OCI-LY1 (cell line): ENCODE data around the gene ZNF189.

ENCODE experiments used
- H2AFZ ChIP-seq: fragments of 200-600 bp; sonication (generic), shearing (Covaris generic); 2 replicates; pipeline ENCODE4 v1.6.0; 2014; ENCODE audit warnings: antibody characterized with exemption, mild to moderate bottlenecking, low read length
- H3F3A ChIP-seq: fragments of 200-600 bp; sonication (generic), shearing (Covaris generic); 2 replicates; pipeline ENCODE4 v1.6.0; 2014; ENCODE audit warnings: mild to moderate bottlenecking, antibody characterized with exemption, low read length, moderate library complexity; ENCODE audit not compliant: insufficient read depth
- H3K27ac ChIP-seq: fragments of 200-600 bp; sonication (generic); 2 replicates; pipeline ENCODE4 v1.5.1; 2014; ENCODE audit warnings: low read length, mixed run types, mild to moderate bottlenecking, low read depth; ENCODE audit not compliant: poor library complexity, severe bottlenecking
- H3K27me3 ChIP-seq: fragments of 200-600 bp; sonication (generic); 2 replicates; pipeline ENCODE4 v1.6.0; 2014; ENCODE audit warnings: antibody characterized with exemption, mild to moderate bottlenecking, low read length, moderate library complexity; ENCODE audit not compliant: insufficient read depth
- H3K36me3 ChIP-seq: fragments of 200-600 bp; sonication (generic); 2 replicates; pipeline ENCODE4 v1.6.1; 2014; ENCODE audit warnings: mild to moderate bottlenecking, antibody characterized with exemption, low read length, moderate library complexity, mixed read lengths; ENCODE audit not compliant: insufficient read depth
- H3K4me1 ChIP-seq: fragments of 200-600 bp; sonication (generic); 2 replicates; pipeline ENCODE4 v1.5.1; 2014; ENCODE audit warnings: mild to moderate bottlenecking, low read length, moderate library complexity; ENCODE audit not compliant: insufficient read depth, severe bottlenecking
- H3K4me2 ChIP-seq: fragments of 200-600 bp; sonication (generic), shearing (Covaris generic); 2 replicates; pipeline ENCODE4 v1.6.1; 2014; ENCODE audit warnings: low read length
- H3K4me3 ChIP-seq: fragments of 200-600 bp; sonication (generic); 2 replicates; pipeline ENCODE4 v1.5.1; 2014; ENCODE audit warnings: low read length, low read depth, mild to moderate bottlenecking, mixed read lengths; ENCODE audit not compliant: poor library complexity, severe bottlenecking
- H3K79me2 ChIP-seq: fragments of 200-600 bp; shearing (Covaris generic); 2 replicates; pipeline ENCODE4 v1.6.1; 2016; ENCODE audit warnings: mixed run types, low read length, mixed read lengths; ENCODE audit not compliant: insufficient read depth
- H3K9ac ChIP-seq: fragments of 200-600 bp; sonication (generic), shearing (Covaris generic); 2 replicates; pipeline ENCODE4 v1.6.1; 2014; ENCODE audit warnings: mild to moderate bottlenecking, low read length, mixed read lengths
- H3K9me2 ChIP-seq: fragments of 200-600 bp; sonication (generic), shearing (Covaris generic); 2 replicates; pipeline ENCODE4 v1.6.1; 2014; ENCODE audit warnings: low read depth, mild to moderate bottlenecking, low read length, mixed read lengths
- H3K9me3 ChIP-seq: fragments of 200-600 bp; shearing (Covaris generic); 2 replicates; pipeline ENCODE4 v1.6.1; 2014; ENCODE audit warnings: low read length, mixed read lengths
- H4K20me1 ChIP-seq: fragments of 200-600 bp; sonication (generic), shearing (Covaris generic); 2 replicates; pipeline ENCODE4 v1.6.0; 2016; ENCODE audit warnings: mild to moderate bottlenecking, low read length; ENCODE audit not compliant: insufficient read depth
- EZH2 ChIP-seq: fragments of 200-600 bp; sonication (generic), shearing (Covaris generic); IDR thresholded peaks from 2 replicates; pipeline ENCODE4 v1.8.0; 2017; ENCODE audit warnings: borderline replicate concordance, mixed run types, mild to moderate bottlenecking, antibody characterized with exemption, low read length, moderate library complexity, mixed read lengths
- TF ChIP-seq, protein P1 (sequence below): fragments of 200-600 bp; sonication (generic), shearing (Covaris generic); IDR thresholded peaks from 2 replicates; pipeline ENCODE4 v1.5.1; 2017; ENCODE audit warnings: mild to moderate bottlenecking, antibody characterized with exemption, low read length, moderate library complexity, mixed read lengths

ZNF189 gene

DNA sequence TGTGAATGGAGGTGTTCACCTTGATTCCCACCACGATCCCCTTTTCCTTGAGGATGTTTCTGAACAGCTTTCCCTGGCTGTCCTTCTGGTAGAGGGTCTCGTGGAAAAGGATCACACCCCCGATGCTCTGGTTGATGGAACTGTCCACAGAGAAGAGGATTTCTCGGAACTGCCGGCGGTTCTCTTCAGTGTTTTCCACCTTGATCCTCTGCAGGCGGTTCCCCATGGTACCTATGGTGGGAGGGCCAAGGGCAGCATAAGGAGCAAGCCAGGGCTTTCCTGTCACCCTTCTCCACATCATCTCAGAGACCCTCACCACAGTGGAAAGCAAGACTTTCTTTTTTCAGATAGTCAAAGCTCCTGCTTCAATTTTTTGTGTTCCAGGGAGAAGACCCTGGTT, 31.1 kb downstream of the ZNF189 start:
- Histone ChIP-seq H4K20me1 (no peaks in the 10 kb centered on the region), H3K27me3 (no peaks in the 10 kb centered on the region), H3K9me3 (0 out of 2 replicates have a peak, but pooled peaks cover 3% of the 10 kb centered on the region), H3K27ac (no peak overlapping the region), H3K4me1 (peaks cover 13% of the 10 kb centered on the region), H3K9ac (no peak overlapping the region), H3F3A (no peaks in the 10 kb centered on the region), H3K4me3 (no peak overlapping the region), H2AFZ (no peak overlapping the region), H3K79me2 (no peaks in the 10 kb centered on the region), H3K9me2 (no peaks in the 10 kb centered on the region), H3K36me3 (no peaks in the 10 kb centered on the region), H3K4me2 (no peak overlapping the region)
- no peak for TF ChIP-seq EZH2
- TF ChIP-seq, protein P1, sequence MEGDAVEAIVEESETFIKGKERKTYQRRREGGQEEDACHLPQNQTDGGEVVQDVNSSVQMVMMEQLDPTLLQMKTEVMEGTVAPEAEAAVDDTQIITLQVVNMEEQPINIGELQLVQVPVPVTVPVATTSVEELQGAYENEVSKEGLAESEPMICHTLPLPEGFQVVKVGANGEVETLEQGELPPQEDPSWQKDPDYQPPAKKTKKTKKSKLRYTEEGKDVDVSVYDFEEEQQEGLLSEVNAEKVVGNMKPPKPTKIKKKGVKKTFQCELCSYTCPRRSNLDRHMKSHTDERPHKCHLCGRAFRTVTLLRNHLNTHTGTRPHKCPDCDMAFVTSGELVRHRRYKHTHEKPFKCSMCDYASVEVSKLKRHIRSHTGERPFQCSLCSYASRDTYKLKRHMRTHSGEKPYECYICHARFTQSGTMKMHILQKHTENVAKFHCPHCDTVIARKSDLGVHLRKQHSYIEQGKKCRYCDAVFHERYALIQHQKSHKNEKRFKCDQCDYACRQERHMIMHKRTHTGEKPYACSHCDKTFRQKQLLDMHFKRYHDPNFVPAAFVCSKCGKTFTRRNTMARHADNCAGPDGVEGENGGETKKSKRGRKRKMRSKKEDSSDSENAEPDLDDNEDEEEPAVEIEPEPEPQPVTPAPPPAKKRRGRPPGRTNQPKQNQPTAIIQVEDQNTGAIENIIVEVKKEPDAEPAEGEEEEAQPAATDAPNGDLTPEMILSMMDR = no peak

DNA sequence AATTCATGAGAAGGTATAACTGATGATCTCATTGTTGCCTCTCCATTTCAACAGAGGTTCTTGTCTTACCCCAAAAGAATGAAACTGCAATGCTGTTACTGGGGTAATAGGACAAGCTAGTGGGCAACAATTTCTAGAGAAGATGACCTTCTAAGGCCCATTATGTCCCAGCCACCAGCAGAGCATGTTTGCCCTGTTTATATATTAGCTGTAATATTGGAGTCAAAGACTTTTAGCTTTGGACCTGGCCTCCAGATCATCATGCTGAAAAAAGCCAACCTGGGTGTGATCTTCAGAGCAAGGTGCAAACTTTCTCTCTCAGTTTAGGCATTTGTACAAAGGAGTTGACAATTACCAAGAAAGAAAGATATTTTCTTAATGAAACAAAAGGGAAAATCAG, 33.5 kb downstream of the ZNF189 start:
- no peak overlapping the region for H3K9ac ChIP-seq
- H3K4me2 ChIP-seq = no peak overlapping the region
- no peak for TF ChIP-seq EZH2
- TF ChIP-seq, protein P1 = no peak
- no peaks in the 10 kb centered on the region for H3K27me3 ChIP-seq
- no peaks in the 10 kb centered on the region for H3F3A ChIP-seq
- H3K9me2 ChIP-seq = no peaks in the 10 kb centered on the region
- no peak overlapping the region for H3K27ac ChIP-seq
- H3K36me3 ChIP-seq = no peaks in the 10 kb centered on the region
- H2AFZ ChIP-seq = no peak overlapping the region
- no peaks in the 10 kb centered on the region for H4K20me1 ChIP-seq
- no peak overlapping the region for H3K4me3 ChIP-seq
- H3K79me2 ChIP-seq = no peaks in the 10 kb centered on the region
- 0 out of 2 replicates have a peak, but pooled peaks cover 3% of the 10 kb centered on the region for H3K9me3 ChIP-seq
- H3K4me1 ChIP-seq = peaks cover 13% of the 10 kb centered on the region

DNA sequence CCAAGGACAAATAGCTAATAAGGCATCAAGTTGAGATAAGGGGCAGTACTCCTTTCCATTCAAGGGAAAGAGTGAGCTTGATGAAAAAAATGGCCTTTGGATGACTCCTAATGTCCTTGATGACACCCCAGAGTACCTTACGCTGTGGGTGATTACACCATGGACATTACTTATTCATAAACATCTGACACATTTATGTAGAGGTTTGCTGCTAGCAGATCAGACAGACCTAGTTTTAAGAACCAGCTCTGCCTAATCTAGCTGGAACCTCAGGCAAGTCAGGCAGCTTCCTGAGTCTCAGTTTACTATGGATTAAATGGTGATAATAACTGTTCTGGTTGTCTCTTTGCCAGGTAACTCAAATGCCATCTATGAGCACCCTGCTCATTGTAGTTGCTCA, 34.1 kb downstream of the ZNF189 start:
- H3K27ac ChIP-seq = no peak overlapping the region
- no peak overlapping the region for H3K4me2 ChIP-seq
- H3K4me1 ChIP-seq = peaks cover 9% of the 10 kb centered on the region
- no peaks in the 10 kb centered on the region for H3F3A ChIP-seq
- TF ChIP-seq EZH2 = no peak
- TF ChIP-seq, protein P1 = no peak
- H3K9ac ChIP-seq = no peak overlapping the region
- H3K36me3 ChIP-seq = no peaks in the 10 kb centered on the region
- no peaks in the 10 kb centered on the region for H3K79me2 ChIP-seq
- 0 out of 2 replicates have a peak, but pooled peaks cover 3% of the 10 kb centered on the region for H3K9me3 ChIP-seq
- H3K27me3 ChIP-seq = no peaks in the 10 kb centered on the region
- no peak overlapping the region for H3K4me3 ChIP-seq
- H2AFZ ChIP-seq = no peak overlapping the region
- H4K20me1 ChIP-seq = no peaks in the 10 kb centered on the region
- H3K9me2 ChIP-seq = no peaks in the 10 kb centered on the region
